ENCODE measurements around the gene PID1.

- TF ChIP-seq CTCF (IDR thresholded peaks at IDR 0.05) = no peak
- TF ChIP-seq POLR2A (IDR thresholded peaks at IDR 0.05) = no peak
These were observed 111.7 kb downstream of the PID1 start for GRCh38 chr2:229159405-229159804.

All from right lobe of liver (tissue), 4 donors.